Ramos (cell line): ENCODE results near the gene DEK.

Experiments used
- in situ Hi-C: fragments of 300-500 bp; cut with MboI; formaldehyde crosslinking; loops from one replicate; pipeline ENCODE4 v1.14.3; 2022; ENCODE audit warnings: low sequenced_read_pairs; ENCODE audit not compliant: unreplicated experiment

DEK gene

DNA sequence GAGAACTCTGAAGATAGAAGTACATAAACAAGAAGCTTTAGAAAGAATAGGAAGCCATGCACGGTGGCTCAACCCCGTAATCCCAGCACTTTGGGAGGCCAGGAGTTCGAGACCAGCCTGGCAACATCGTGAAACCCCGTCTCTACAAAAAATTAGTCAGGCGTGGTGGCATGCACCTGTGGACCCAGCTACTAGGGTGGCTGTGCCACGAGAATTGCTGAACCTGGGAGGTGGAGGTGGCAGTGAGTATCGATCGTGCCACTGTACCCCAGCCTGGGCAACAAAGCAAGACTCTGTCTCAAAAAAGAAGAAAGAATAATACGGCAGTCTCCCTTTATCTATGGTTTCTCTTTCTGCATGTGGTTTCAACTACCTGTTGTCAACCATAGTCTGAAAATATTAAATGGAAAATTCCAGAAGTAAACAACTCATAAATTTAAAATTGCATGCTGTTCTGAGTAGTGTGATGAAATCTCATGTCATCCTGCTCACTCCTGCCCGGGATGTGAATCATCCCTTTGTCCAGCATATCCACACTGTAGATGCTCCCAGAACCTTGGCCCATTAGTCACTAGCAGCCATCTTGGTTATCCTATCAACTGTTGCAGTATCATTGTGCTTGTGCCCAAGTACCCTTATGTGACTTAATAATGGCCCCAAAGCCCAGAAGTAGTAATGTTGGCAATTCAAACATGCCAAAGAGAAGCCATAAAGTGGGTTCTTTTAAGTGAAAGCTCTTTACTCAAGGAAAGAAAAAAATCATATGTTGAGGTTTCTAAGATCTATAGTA, 22.1 kb downstream of the DEK start:
- in situ Hi-C loops: loop anchor here (25.0 kb wide), 1 partner anchor 630 kb away; the partner anchor contains the start of gene FAM8A1

DNA sequence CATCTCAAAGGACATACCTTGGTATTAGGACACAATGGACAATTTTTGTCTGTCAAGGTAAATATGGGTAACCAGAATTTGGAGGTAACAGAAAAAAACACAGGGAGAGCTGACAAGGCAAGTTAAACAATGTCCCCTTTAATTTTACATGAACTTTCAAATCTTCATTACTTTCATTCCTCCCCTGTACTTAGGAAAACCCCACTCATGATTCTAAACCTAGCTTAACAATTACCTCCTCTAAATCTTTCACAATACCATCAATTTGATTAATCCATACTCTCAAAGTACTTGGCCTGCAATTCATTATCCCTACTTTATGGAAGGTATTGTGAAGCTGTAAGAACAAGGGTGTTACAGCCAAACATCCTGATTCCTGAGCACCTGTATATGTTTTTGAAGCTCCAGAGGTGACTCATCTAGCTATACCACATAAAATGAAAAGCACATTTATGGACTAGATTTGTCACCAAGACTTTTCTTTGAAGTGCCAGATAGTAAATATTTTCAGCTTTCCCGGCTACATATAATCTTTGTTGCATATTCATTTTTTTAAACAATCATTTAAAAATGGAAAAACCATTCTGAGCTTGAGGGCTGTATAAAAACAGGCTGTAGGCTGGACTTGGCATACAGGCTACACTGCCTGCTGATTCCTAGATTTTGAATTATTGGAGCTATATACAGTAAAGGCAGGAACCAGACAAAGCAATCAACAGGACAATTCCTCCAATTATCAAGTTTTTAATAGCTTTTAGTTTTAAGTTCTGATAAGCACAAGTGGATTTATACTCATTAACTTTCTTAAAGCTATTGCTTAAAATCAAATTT, 22.9 kb downstream of the DEK start:
- in situ Hi-C loops: loop anchor here (25.0 kb wide), 1 partner anchor 629 kb away; the partner anchor contains the start of gene FAM8A1

DNA sequence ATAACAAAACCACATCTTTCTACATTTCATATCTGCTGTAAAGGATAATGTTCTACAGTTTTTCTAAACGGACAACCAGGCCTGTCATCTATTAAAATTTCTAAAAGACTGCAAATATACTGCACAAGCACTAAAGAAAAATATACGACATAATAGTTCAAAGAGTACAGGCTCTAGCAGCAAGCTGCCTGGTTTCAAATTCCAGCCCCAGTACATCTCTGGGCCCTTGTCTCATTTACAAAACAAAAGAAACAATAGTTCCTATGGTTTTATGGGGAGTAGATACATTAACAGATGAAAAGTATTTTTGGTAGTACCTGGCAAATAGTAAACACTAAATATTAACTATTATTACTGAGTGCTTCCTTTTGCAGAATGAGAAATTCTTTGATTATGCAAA, 24.1 kb downstream of the DEK start:
- in situ Hi-C loops: loop anchor here (25.0 kb wide), 1 partner anchor 628 kb away; the partner anchor contains the start of gene FAM8A1

DNA sequence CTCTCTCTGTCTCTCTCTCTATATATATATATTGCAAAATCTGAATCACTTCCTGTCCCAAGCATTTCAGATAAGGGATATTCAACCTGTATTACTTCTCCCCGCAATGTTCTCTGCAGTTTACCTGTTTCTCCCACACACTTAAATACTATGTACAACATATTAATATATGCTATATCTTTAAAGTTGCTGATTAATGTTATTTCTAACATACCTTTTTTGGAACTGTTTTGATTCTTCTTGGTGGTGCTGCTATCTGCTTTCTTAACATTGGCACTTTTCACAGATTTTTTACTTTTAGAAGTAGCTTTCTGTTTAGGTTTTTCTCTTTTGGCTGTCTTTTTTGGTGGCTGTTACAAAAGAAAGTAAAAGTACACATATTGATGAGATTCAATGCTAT, 27.2 kb downstream of the DEK start:
- in situ Hi-C loops: loop anchor here (25.0 kb wide), 1 partner anchor 625 kb away; the partner anchor contains the start of gene FAM8A1

DNA sequence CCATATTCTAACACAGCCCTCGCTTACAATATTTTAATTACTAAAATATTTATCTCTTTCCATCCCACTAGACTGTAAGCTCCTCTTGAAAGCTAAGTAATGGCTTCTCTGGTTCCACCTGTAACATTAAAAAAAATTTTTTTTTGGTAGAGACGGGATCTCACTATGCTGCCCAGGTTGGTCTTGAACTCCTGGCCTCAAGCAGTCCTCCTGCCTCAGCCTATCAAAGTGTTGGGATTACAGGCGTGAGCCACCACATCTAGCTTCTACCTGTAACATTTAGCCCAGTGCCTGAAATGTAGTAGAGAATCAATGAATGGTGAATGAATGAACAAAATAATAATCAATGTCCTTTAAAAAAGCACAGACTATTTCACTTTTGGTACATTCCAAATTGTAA, 28.8 kb downstream of the DEK start:
- in situ Hi-C loops: loop anchor here (25.0 kb wide), 1 partner anchor 623 kb away; the partner anchor contains the start of gene FAM8A1

DNA sequence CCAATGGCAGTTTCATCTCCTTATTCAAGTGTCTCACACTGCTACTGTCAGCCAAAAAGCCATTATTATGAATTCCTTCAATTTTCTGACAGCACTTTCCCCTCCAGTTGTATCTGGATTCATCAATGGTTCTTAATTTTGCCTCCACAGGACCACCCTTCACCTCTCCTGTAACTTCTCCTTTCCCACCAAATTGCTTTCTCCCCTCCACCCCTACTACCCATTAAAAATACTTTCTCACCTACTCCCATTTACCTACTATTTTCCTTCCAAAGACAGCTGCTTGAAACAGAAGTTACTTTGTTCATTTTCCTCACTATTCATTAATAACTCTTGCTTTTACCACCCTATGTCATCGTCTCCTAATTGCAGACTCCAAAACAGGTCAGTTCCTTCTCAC, 29.8 kb downstream of the DEK start:
- in situ Hi-C loops: loop anchor here (25.0 kb wide), 1 partner anchor 622 kb away; the partner anchor contains the start of gene FAM8A1

DNA sequence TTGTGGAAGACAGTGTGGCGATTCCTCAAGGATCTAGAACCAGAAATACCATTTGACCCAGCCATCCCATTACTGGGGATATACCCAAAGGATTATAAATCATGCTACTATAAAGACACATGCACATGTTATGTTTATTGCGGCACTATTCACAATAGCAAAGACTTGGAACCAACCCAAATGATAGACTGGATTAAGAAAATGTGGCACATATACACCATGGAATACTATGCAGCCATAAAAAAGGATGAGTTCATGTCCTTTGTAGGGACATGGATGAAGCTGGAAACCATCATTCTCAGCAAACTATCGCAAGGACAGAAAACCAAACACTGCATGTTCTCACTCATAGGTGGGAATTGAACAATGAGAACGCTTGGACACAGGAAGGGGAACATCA, 30.6 kb downstream of the DEK start:
- in situ Hi-C loops: loop anchor here (25.0 kb wide), 1 partner anchor 621 kb away; the partner anchor contains the start of gene FAM8A1

DNA sequence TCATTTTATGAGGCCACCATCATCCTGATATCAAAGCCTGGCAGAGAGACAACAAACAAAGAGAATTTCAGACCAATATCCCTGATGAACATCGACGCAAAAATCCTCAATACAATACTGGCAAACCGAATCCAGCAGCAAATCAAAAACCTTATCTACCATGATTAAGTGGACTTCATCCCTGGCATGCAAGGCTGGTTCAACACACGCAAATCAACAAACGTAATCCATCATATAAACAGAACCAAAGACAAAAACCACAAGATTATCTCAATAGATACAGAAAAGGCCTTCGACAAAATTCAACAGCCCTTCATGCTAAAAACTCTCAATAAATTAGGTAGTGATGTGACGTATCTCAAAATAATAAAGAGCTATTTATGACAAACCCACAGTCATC, 32.5 kb downstream of the DEK start:
- in situ Hi-C loops: loop anchor here (25.0 kb wide), 1 partner anchor 620 kb away; the partner anchor contains the start of gene FAM8A1

DNA sequence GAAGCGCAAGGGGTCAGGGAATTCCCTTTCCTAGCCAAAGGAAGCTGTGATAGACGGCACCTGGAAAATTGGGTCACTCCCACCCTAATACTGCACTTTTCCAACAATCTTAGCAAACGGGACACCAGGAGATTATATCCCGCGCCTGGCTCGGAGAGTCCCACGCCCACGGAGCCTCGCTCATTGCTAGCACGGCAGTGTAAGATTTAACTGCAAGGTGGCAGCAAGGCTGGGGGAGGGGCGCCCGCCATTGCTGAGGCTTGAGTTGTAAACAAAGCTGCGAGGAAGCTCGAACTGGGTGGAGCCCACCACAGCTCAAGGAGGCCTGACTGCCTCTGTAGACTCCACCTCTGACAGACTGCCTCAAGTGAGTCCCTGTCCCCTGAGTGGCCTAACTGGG, 35.7 kb downstream of the DEK start:
- in situ Hi-C loops: loop anchor here (25.0 kb wide), 1 partner anchor 616 kb away; the partner anchor contains the start of gene FAM8A1

DNA sequence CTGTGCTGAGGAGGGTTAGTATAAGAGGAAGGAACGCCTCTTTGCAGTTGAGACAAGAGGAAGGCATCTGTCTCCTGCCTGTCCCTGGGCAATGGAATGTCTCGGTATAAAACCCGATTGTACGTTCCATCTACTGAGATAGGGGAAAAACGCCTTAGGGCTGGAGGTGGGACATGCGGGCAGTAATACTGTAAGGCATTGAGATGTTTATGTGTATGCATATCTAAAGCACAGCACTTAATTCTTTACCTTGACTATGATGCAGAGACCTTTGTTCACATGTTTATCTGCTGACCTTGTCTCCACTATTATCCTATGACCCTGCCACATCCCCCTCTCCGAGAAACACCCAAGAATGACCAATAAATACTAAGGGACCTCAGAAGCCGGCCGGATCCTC, 37.2 kb downstream of the DEK start:
- in situ Hi-C loops: loop anchor here (25.0 kb wide), 1 partner anchor 615 kb away; the partner anchor contains the start of gene FAM8A1

DNA sequence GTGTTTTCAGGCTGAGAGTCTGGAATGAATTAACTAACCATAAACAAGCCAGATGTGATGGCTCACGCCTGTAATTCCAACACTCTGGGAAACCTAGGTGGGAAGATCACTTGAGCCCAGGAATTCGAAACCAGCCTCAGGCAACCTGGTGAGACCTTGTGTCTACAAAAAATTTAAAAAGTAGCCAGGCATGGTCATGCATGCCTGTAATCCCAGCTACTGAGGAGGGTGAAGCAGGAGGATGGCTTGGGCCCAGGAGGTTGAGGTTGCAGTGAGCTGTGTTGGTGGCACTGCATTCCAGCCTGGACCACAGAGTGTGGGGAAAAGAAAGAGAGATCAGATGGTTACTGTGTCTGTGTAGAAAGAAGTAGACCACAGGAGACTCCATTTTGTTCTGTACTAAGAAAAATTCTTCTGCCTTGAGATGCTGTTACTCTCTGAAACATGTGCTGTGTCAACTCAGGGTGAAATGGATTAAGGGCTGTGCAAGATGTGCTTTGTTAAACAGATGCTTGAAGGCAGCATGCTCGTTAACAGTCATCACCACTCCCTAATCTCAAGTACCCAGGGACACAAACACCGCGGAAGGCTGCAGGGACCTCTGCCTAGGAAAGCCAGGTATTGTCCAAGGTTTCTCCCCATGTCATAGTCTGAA, 37.8 kb downstream of the DEK start:
- in situ Hi-C loops: loop anchor here (25.0 kb wide), 1 partner anchor 614 kb away; the partner anchor contains the start of gene FAM8A1

DNA sequence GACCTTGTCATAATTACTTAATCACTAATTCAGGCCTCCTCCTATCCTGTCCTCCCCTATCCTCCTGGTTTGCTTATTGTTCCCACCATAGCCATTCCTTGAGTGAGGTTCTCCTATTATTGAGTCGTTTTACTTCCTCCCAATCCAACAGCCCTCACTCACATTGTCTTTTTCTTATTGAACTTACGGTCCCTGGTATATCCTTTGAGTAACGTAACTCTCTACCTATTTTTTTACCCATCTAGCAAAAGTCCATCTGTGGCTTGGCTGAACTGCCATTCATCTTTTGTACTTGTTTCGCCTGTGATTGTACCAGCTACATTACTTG, 43.1 kb downstream of the DEK start:
- in situ Hi-C loops: no loop called here

DNA sequence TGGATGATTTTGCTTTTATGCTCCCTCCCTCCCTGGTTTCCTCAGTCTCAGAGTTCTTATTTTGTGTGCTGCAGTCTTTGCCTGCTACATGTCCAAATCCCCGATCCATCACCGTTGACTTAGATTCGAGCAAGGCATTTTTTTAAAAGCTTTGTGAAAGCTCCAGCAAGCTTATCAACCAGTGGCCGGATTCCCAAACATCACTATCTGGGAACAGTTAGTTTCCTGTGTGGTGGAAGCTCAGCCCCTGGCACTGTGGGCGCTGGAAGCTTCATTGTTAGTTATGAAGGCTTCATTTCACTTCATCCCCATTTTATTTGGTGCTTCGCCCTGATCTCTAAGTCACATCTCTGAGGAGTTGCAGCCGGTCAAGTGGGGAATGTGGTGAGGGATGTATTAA, 44.7 kb downstream of the DEK start:
- in situ Hi-C loops: no loop called here

DNA sequence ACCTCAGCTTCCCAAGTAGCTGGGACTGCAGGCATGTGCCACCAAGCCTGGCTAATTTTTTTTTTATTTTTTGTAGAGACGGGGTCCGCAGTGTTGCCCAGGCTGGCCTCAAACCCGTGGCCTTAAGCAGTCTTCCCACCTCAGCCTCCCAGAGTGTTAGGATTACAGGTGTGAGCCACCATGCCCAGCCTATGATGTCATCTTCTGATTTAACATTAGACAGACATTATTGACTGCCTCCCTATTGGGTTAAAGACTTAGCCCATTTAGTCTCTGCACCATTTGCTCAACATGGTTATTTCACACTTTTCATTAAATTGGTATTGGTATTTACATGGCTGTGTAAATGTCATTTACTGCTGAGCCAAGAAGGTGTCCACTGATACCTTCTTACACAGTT, 46.1 kb downstream of the DEK start:
- in situ Hi-C loops: no loop called here

DNA sequence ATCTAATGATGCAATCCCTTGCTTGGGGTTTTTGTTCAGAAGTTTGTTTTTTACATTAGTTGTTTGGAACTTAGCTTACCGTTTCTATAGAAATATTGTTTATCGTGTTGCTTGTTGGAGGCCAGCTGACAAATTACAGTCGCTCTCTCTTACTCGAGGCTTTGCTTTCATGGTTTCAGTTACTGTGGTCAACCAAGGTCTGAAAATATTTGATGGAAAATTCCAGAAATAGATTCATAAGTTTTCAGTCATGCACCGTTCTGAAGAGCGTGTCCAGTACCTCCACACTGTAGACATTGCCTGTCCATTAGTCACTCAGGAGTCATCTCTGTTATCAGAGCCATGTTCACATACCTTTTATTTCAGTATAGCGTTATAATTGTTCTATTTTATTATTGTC, 47.9 kb downstream of the DEK start:
- in situ Hi-C loops: no loop called here

DNA sequence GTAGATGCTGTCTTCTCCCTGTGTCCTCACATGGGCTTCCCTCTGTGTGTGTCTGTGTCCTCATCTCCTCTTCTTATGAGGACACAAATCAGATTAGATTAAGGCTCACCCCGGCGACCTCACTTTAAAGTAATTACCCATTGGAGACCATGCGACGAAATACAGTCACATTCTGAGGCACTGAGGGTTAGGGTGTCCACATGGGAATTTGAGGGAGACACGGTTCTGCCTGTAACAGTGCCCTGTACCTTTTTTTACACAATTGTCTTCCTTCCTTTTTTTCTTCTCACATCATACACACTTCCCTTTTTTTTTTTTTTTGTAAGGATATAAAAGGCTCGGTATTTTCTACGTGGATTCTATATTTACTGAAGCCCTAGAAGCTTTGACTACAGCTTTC, 48.9 kb downstream of the DEK start:
- in situ Hi-C loops: no loop called here

DNA sequence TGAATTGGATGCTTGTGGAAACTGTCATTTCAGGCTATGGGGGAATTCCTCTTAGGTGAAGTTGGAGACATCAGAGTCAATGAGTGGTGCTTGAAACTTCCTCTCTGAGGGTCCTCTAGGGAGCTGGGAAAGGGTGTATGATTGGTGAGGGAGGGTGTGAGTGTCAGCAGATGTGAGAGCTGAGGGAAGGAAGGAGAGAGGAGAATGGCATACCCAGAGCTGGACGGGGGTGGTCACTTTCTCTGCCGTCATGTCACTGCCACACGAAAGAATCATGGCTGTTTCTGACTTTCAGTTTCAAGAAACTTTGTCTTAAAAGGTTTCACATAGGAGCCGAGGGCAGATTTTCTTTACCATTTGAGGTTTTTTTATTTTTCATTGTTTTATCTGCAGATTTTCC, 50.3 kb downstream of the DEK start:
- in situ Hi-C loops: no loop called here

DNA sequence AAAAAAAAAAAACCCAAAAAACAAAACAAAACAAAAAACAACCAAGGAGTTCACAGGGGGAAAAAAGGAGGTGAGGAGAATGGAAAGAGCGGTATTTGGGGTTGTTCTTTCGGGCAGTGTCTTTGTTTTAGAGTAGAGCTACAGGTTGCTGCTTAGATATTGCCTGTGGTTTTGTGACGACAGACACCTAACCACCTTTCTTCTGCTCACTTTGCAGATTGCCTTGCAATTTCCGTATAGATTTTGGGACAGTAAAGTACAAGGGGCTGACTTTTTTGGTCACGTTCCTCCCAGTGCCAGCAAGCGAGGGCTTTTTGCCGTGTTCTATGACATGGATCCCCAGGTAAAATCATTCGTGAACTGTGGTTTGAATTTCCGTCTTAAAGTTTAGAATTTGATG, 50.9 kb downstream of the DEK start:
- in situ Hi-C loops: no loop called here

DNA sequence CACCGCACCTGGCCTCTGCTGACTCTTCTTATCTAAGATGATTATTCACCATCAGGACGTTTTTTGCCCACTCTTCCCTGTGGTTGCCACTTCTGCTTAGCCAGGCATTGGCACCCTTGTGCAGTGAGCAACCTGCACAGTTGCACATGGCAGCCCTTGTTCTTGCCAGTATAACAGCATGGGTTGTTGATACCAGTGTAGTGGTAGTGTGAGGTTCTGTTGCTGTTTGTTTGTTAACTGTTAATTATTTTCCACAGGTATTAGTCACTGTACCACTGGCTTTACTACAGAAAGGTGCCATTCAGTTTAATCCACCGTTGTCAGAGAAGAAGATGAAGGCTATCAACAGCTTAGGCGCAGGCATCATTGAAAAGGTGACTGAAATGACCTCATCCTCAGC, 52.1 kb downstream of the DEK start:
- in situ Hi-C loops: no loop called here

DNA sequence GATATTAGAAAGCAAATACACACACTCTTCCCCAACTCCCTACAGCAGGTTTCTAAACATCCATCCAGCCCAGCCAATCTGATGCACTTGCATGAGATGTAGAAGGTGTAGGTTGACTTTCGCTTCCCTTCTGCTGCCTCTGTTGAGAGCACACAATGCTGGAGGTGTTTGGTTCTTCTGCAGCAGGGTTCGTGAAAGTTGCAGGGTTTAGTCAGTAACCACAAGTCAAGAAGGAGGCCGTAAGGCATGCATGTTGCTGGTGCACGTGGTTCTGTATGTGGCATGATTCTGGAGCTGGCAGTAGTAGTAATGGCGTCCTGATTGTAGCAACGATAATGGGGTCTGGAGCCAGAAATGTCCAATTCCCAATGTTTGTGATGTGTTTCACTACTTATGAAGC, 53.0 kb downstream of the DEK start:
- in situ Hi-C loops: no loop called here
